H9 (cell line): ENCODE measurements around the gene PPTC7. TPM values are rescaled to one million over a fixed set of nuclear protein-coding genes. Genes with fewer than 3 reads are reported as not detected.

Source experiments
- DNase-seq: peaks from one replicate; pipeline ENCODE4 v3.0.0-alpha.2; 2017
- H2AFZ ChIP-seq: one replicate; pipeline ENCODE4 v1.6.1; 2013; ENCODE audit warnings: mild to moderate bottlenecking, low read length, control low read depth, moderate library complexity
- H2AK5ac ChIP-seq: 2 replicates; pipeline ENCODE4 v1.6.1; 2013; ENCODE audit warnings: low read length, control low read depth, mixed read lengths; ENCODE audit not compliant: insufficient read length
- H2BK120ac ChIP-seq: one replicate; pipeline ENCODE4 v1.6.1; 2013; ENCODE audit warnings: low read depth, mild to moderate bottlenecking, low read length, control low read depth, inconsistent platforms; ENCODE audit not compliant: poor library complexity, severe bottlenecking
- H2BK12ac ChIP-seq: 2 replicates; pipeline ENCODE4 v1.6.1; 2013; ENCODE audit warnings: low read length, control low read depth, mixed read lengths, low read depth; ENCODE audit not compliant: insufficient read length
- H2BK15ac ChIP-seq: 2 replicates; pipeline ENCODE4 v1.6.1; 2013; ENCODE audit warnings: low read depth, low read length, control low read depth
- H2BK20ac ChIP-seq: one replicate; pipeline ENCODE4 v1.6.1; 2013; ENCODE audit warnings: low read depth, mild to moderate bottlenecking, low read length, control low read depth, inconsistent platforms; ENCODE audit not compliant: poor library complexity, severe bottlenecking
- H2BK5ac ChIP-seq: 2 replicates; pipeline ENCODE4 v1.6.1; 2013; ENCODE audit warnings: low read length, control low read depth, mixed read lengths; ENCODE audit not compliant: insufficient read length
- H3K14ac ChIP-seq: 2 replicates; pipeline ENCODE4 v1.6.1; 2013; ENCODE audit warnings: low read length, control low read depth; ENCODE audit not compliant: insufficient read depth
- H3K18ac ChIP-seq: 2 replicates; pipeline ENCODE4 v1.6.1; 2013; ENCODE audit warnings: low read depth, mild to moderate bottlenecking, mixed read lengths, low read length, control low read depth; ENCODE audit not compliant: insufficient read length
- H3K23ac ChIP-seq: 2 replicates; pipeline ENCODE4 v1.6.1; 2013; ENCODE audit warnings: low read length, control low read depth, mixed read lengths, low read depth; ENCODE audit not compliant: insufficient read length
- H3K23me2 ChIP-seq: 2 replicates; pipeline ENCODE4 v1.6.1; 2013; ENCODE audit warnings: low read depth, mild to moderate bottlenecking, mixed read lengths, low read length, control low read depth; ENCODE audit not compliant: insufficient read length, poor library complexity, severe bottlenecking
- H3K27ac ChIP-seq: 2 replicates; pipeline ENCODE4 v1.5.1; 2013; ENCODE audit warnings: low read length, control low read depth, mixed read lengths, low read depth; ENCODE audit not compliant: insufficient read length
- H3K27me3 ChIP-seq: 2 replicates; pipeline ENCODE4 v1.6.1; 2013; ENCODE audit warnings: low read length, control low read depth, inconsistent platforms; ENCODE audit not compliant: insufficient read depth
- H3K4ac ChIP-seq: 2 replicates; pipeline ENCODE4 v1.6.1; 2013; ENCODE audit warnings: low read depth, mild to moderate bottlenecking, control low read depth, inconsistent platforms, low read length, moderate library complexity
- H3K4me1 ChIP-seq: 2 replicates; pipeline ENCODE4 v1.6.1; 2013; ENCODE audit warnings: low read length, control low read depth, inconsistent platforms; ENCODE audit not compliant: insufficient read depth
- H3K4me2 ChIP-seq: 2 replicates; pipeline ENCODE4 v1.6.1; 2013; ENCODE audit warnings: low read length, control low read depth, mixed read lengths; ENCODE audit not compliant: insufficient read length, insufficient read depth
- H3K56ac ChIP-seq: 2 replicates; pipeline ENCODE4 v1.6.1; 2013; ENCODE audit warnings: low read depth, mild to moderate bottlenecking, mixed read lengths, low read length, control low read depth; ENCODE audit not compliant: insufficient read length
- H3K79me1 ChIP-seq: 2 replicates; pipeline ENCODE4 v1.6.1; 2013; ENCODE audit warnings: low read depth, mild to moderate bottlenecking, moderate library complexity, low read length, control low read depth, inconsistent platforms; ENCODE audit not compliant: insufficient read depth, poor library complexity, severe bottlenecking
- H3K79me2 ChIP-seq: 2 replicates; pipeline ENCODE4 v1.6.1; 2013; ENCODE audit warnings: low read length, control low read depth, inconsistent platforms; ENCODE audit not compliant: insufficient read depth
- H3K9ac ChIP-seq: 2 replicates; pipeline ENCODE4 v1.6.1; 2013; ENCODE audit warnings: low read length, control low read depth, mixed read lengths; ENCODE audit not compliant: insufficient read length; ENCODE audit errors: extremely low read depth
- H3K9me3 ChIP-seq: one replicate; pipeline ENCODE4 v1.6.1; 2013; ENCODE audit warnings: low read depth, low read length, inconsistent platforms; ENCODE audit not compliant: control insufficient read depth
- H3T11ph ChIP-seq: one replicate; pipeline ENCODE4 v1.6.1; 2013; ENCODE audit warnings: mild to moderate bottlenecking, low read length, control low read depth, inconsistent platforms
- H4K20me1 ChIP-seq: one replicate; pipeline ENCODE4 v1.6.1; 2013; ENCODE audit not compliant: control insufficient read depth, insufficient read length, insufficient read depth
- H4K5ac ChIP-seq: 2 replicates; pipeline ENCODE4 v1.6.1; 2013; ENCODE audit warnings: low read depth, mild to moderate bottlenecking, mixed read lengths, low read length, control low read depth; ENCODE audit not compliant: insufficient read length
- H4K8ac ChIP-seq: replicated peaks from 2 replicates; pipeline ENCODE4 v1.6.1; 2013; ENCODE audit warnings: low read length, control low read depth, mixed read lengths, low read depth; ENCODE audit not compliant: insufficient read length
- H4K91ac ChIP-seq: 2 replicates; pipeline ENCODE4 v1.6.1; 2013; ENCODE audit warnings: low read depth, mild to moderate bottlenecking, moderate library complexity, mixed read lengths, low read length, control low read depth; ENCODE audit not compliant: insufficient read length
- H3K27ac Mint-ChIP-seq, 3 experiments: 2 replicates in 2 of 3; 3 replicates in 1 of 3; pipeline ENCODE4 v1.8.0; 2020 to 2021; ENCODE audit warnings: mixed read lengths in 3 of 3, mild to moderate bottlenecking in 1 of 3, moderate library complexity in 1 of 3
- H3K27me3 Mint-ChIP-seq: 2 replicates; pipeline ENCODE4 v1.8.0; 2021; ENCODE audit warnings: low read depth, mild to moderate bottlenecking, moderate library complexity, mixed read lengths
- H3K36me3 Mint-ChIP-seq, 3 experiments: 2 replicates in 2 of 3; 3 replicates in 1 of 3; pipeline ENCODE4 v1.8.0; 2020 to 2021; ENCODE audit warnings: low read depth in 3 of 3, mixed read lengths in 3 of 3; ENCODE audit not compliant: insufficient read depth in 1 of 3
- H3K4me1 Mint-ChIP-seq, 2 experiments: 2 replicates each; pipeline ENCODE4 v1.8.0; 2020; ENCODE audit warnings: mixed read lengths in 2 of 2
- H3K4me3 Mint-ChIP-seq, 2 experiments: 2 replicates in 1 of 2; 3 replicates in 1 of 2; pipeline ENCODE4 v1.8.0; 2020 to 2021; ENCODE audit warnings: mild to moderate bottlenecking in 2 of 2, mixed read lengths in 2 of 2, moderate library complexity in 1 of 2
- H3K9me3 Mint-ChIP-seq, 2 experiments: 2 replicates in 1 of 2; 3 replicates in 1 of 2; pipeline ENCODE4 v1.8.0; 2020; ENCODE audit warnings: mild to moderate bottlenecking in 2 of 2, mixed read lengths in 2 of 2, moderate library complexity in 1 of 2
- CTCF ChIP-seq: fragments of 200-600 bp; sonication (generic); conservative IDR thresholded peaks from 3 replicates; pipeline ENCODE4 v1.8.0; 2021; ENCODE audit warnings: antibody characterized with exemption, mild to moderate bottlenecking
- WGBS: extraction: QIAGEN DNeasy Blood & Tissue Kit; methylation state at CpG from one replicate; pipeline ENCODE4 v1.1.7; 2013; ENCODE audit warnings: missing lambda C conversion rate, low lambda C conversion rate, mixed read lengths; ENCODE audit not compliant: insufficient read length; ENCODE audit errors: extremely low coverage; 5-methylcytosine and 5-hydroxymethylcytosine counted together
- total RNA-seq: library from RNA; stranded (reverse); gene quantifications from 2 replicates; pipeline ENCODE4 v1.2.1, GENCODE V29; 2021

Gene PPTC7
- total RNA-seq, 1 experiment from 2014 or later, result 15.8 TPM

DNA sequence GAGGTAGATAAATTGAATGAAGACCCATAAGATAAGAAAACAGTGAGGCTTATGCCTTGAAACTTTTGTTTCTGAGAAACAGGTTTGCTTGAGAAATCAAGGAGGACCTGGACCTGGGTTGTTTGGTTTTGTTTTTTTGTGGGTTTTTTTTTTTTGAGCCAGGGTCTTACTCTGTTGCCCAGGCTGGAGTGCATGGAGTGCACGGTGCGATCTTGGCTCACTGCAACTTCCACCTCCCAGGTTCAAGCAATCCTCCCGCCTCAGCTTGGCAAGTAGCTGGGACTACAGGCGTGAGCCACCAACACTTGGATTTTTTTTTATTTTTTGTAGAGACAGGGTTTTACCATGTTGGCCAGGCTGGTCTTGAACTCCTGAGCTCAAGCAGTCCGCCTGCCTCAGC, 9.0 kb upstream of the PPTC7 start:
- H2BK5ac ChIP-seq, result no peak overlapping the region
- no peak for TF ChIP-seq CTCF
- no peak overlapping the region for H2AFZ ChIP-seq
- Mint-ChIP-seq H3K4me3 (no peak overlapping the region), H3K9me3 (no peaks in the 10 kb centered on the region), H3K27ac (no peak overlapping the region; a peak in 1 of 7 replicates), H3K4me1 (peaks cover 10 to 14% of the 10 kb centered on the region in 2 experiments), H3K36me3 (no peaks in the 10 kb centered on the region), H3K27me3 (no peaks in the 10 kb centered on the region; the same call in 1 of the 2 replicates)
- no peak overlapping the region for H3K27ac ChIP-seq
- H2AK5ac ChIP-seq, result no peak overlapping the region
- H3K4ac ChIP-seq, result no peak overlapping the region
- DNase-seq, result no peak
- H2BK12ac ChIP-seq, result no peak overlapping the region
- no peaks in the 10 kb centered on the region for H4K20me1 ChIP-seq
- H3K9me3 ChIP-seq, result no peaks in the 10 kb centered on the region
- H2BK15ac ChIP-seq, result no peak overlapping the region
- H3K4me1 ChIP-seq, result no peaks in the 10 kb centered on the region
- H4K91ac ChIP-seq, result no peak overlapping the region
- H3K56ac ChIP-seq, result no peak overlapping the region
- no peak overlapping the region for H3K23ac ChIP-seq
- no CpG with 5 or more reads among the region's 5 CpGs for WGBS
- no peak overlapping the region for H3K9ac ChIP-seq
- H2BK120ac ChIP-seq, result no peak overlapping the region
- no peak overlapping the region for H4K8ac ChIP-seq
- no peak overlapping the region for H3T11ph ChIP-seq
- H3K79me1 ChIP-seq, result no peaks in the 10 kb centered on the region
- no peaks in the 10 kb centered on the region for H3K27me3 ChIP-seq
- no peaks in the 10 kb centered on the region for H3K79me2 ChIP-seq
- no peak overlapping the region for H3K4me2 ChIP-seq
- H3K23me2 ChIP-seq, result no peaks in the 10 kb centered on the region
- H2BK20ac ChIP-seq, result no peak overlapping the region
- H4K5ac ChIP-seq, result no peak overlapping the region
- no peak overlapping the region for H3K14ac ChIP-seq
- H3K18ac ChIP-seq, result no peak overlapping the region
